HG02938 (cell line): ENCODE measurements around the gene RARRES1.
A peak's percentile ranks its signal among the peaks of the same experiment; 100 is the strongest.

Experiments
- ATAC-seq: cut with Tn5 transposase; IDR thresholded peaks from one replicate; pipeline ENCODE4 v1.9.1; 2021; ENCODE audit warnings: mild to moderate bottlenecking, moderate library complexity; ENCODE audit not compliant: unreplicated experiment

RARRES1 gene

DNA sequence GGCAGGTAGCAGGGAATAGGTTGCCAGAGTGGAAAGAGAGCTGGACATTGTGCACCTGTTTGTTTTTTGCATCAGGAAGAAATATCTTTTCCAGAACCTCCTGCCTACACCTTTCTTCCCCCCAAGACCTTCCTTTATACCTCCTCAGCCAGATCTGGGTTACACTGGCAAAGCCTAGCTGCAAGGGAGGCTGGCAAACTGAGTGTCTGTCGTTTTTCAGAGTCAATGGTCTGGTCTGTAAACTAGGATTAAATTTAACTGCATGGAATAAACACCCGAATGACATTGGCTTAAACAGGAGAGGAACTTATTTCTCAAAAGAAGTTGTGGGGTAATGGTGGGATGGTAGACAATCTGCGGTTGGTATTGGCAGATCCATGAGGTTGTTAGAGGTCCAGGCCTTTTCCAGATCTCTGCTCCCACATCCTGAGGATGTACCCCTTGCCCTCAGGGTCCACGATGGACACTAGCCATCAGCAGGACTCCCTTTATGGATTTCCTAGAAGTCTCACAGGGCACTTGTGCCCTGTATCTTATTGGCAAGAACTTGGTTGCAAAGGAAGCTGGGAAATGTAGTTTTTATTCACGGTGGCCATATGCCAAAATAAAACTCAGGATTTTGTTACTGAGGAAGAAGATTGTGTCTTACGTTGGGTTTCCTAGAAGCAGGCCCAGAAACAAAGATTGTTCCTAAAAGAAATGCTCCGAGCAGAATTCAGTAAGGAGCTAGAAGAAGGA, 3.2 kb upstream of the RARRES1 start:
- ATAC-seq, result no peak

GRCh38 chr3:158733656-158734055, 1.4 kb upstream of the RARRES1 start:
- ATAC-seq, result no peak

GRCh38 chr3:158732856-158733200, 571 bp upstream of the RARRES1 start:
- ATAC-seq, result no peak

DNA sequence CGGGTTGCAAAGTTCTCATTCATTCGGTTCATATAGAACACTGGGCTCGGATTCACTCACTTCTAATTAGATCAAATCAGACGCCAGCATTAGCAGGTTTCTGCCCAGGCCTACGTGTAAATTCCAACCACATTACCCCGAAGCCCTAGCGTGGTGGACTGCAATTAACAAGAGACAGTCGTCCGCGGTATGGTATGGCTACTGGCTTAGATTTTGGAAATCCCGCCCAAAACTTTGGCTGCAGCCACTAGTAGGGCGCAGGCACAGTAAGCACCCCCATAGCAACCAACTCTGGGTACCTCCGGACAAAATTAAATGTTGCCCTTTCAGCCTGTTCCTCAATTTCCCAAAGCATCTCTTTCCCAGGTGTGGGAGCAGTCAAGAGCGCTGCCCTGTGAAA, 771 bp downstream of the RARRES1 start:
- ATAC-seq, result no peak

GRCh38 chr3:158728851-158729250, 3.4 kb downstream of the RARRES1 start:
- no peak for ATAC-seq

DNA sequence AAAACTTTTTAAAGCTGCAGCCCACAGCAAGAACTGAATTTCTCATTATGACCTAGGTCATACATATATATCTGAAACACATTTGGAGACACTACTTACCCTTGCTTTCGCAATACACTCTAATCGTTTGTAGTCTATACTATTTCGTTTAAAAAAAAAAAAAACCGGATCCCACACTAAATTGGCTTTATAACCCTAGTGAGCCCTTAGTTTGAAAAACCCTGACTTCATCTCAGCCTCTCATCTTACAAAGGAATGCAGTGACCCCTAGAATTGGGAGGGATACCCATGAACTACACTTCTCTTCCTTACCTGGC, 4.2 kb downstream of the RARRES1 start:
- no peak for ATAC-seq

DNA sequence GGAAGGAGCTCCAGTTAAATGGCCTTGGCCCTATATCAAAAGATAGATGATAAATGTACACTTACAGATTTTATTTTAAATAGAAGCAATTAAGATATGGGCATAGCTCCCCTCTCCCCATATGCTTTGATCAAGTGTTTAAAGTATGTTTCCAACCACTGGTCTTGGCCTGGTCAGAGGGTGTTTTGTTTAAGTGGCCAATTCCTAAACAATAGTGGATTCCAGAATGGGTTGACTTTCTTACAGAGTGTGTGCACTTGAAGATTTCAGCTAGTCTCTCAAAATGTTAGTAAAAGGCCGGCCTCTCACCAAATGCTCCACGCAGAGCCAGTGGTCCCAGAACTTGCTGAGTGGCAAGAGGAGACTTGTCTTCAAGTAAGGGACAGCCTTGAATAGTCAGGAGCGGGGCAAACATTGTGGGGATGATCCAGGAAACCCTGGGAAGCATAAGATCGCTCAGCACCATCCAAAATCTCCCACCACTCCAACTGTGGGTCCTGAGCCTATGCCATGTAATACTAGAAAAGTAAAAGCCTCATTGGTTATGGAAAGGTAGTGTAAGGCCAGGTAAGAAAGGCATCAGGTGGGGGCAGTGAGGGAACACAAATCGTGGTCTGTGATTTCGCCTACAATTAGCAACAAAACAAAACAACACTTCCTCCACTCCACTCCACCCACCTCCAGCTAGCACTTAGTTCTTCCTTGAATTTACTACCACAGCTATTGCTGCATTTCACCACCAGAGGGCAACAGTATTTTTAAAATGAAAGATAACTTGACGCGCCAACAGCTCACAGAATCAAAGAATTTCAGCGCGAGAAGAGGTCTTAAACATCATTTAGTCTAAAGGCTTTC, 4.8 kb downstream of the RARRES1 start:
- peak; percentile 69 for ATAC-seq

DNA sequence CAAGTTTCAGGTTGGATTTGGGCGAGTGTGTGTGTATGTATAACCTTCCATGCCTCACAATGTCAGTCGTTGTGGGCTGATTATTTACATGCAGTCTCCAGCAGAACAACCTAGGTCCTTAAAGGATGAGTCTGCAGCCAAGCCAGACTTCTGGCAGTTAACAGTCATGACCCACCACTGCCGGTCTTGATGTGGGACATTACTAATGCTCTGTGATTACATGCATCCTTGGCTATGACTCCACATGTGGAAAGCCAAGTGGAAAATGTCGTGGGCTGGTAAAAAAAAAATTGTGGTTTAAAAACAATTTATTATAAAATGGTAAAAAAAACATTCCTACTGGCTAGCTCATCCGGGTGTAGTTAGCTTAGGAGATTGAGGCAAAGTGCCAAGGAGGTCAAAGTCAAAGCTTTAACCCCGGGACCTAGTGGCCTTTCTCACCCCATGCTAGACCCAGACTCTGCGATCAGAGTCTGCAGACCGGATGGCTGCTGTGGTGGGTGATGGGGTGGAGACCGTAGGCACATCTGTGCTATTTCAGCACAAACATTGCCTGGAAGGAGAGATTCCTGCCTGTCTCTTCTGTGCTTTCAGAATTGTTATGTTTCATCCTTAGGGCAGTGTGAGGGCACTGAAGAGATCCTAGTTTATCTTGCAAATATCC, 6.8 kb downstream of the RARRES1 start:
- no peak for ATAC-seq

DNA sequence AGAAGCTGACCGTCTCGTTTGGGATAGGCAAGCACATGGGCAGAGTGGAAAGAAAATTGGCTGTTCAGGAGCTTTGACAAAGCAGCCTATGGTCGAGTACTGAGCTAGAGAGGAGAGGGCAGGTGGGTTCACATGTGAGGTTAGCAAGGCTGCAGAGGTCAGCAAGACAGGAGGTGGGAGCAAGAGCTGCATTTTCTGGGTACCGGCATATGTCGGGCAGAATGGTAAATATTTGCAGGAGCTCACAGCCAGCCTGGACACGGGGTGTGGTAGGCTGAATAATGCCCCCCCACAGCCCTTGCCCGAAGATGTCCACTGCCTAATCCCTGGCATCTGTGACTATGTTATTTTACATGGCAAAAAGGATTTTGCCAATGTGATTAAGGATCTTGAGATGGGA, 8.3 kb downstream of the RARRES1 start:
- ATAC-seq, result no peak

GRCh38 chr3:158722108-158722507, 10.1 kb downstream of the RARRES1 start:
- ATAC-seq, result no peak

DNA sequence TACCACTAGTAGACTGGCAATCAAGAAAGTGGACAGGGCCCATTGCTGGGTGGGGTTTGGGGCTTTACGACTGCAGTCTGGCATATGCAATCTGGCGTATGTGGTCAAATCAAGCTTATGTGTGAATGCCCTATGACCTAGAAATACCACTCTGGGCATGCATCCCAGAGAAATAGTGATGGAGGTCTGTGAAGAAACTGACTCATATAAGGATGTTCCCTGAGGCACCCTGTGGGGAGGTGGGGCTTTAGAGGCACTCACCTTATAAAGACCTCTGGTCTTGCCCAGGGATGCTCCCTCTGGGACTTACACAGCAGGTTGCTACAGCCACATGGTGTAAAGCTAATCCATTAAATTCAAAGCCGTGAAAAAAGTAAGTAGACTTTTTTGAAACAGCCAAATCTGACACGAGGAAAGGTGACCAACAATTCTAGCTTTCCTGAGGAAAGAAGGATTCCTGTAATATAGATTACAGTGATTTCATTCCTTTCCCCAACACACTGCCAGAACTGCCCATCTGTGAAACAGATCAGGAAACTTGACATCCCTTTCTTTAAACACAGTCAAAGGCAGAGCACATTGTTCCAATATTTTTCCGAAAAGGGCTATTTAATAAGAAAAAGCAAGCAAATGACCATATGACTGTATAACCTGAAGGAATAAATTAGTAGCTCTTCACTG, 13.6 kb downstream of the RARRES1 start:
- no peak for ATAC-seq

- ATAC-seq, result no peak
These were observed 14.7 kb downstream of the RARRES1 start for GRCh38 chr3:158717576-158717975.

GRCh38 chr3:158713094-158713499, 19.2 kb downstream of the RARRES1 start:
- ATAC-seq, result no peak

DNA sequence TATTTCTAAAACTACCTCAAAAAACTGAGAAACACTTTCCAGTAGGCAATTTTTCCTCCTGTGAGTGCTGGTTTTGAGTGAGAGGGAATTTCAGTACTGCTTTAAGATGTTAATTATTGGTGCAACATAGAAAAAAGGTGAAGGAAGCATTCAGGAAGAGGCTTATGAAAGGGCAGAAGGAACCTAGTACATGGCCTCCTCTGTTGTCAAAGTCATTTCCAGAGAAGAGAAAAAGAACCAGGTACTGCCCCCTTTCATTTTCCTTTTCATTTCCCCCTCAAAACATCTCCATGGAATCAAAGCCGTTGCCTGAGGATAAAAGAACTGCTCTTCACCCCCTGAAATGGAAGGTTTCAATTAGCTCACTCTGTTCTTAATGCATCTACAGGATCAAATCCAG, 19.8 kb downstream of the RARRES1 start:
- no peak for ATAC-seq

GRCh38 chr3:158711886-158712285, 20.4 kb downstream of the RARRES1 start:
- ATAC-seq, result no peak

DNA sequence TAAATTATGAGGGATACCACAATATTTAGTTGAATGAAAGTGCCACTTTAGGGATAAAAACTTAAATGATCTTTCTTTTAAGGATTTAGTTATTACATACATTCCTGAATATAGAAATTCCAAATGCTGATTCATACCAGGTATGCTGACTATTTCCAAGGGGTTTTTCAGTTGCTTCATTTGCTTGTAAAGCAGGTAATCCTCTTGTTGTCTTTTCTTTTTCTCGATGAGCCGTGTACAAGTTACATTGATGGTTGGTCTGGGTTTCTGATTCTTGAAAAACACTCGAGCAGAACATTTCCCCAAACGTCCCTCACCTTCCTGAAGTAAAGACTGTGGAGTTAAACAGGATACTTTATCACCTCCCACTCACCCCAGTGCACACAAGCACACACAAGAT, 21.7 kb downstream of the RARRES1 start:
- no peak for ATAC-seq

DNA sequence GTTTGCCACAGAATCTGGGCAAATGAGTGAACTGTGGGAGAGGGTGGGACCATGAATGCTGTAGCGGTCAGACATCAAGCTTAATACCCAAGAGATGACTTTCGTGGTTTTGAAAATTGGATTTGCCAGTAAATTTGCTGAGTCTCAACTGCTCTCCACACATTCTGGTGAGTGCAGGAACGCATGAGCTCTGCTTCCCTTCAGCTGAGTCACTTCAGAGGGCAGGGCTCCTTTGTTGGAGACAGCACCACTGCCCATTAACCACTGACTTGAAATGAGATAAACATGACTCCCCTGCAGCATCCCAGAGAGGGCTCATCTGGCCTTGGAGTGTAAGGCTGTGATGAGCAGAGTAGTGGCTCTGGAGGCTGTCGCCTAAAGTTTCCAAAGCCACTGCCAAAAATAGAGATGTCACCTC, 22.6 kb downstream of the RARRES1 start:
- no peak for ATAC-seq

GRCh38 chr3:158703566-158703965, 28.7 kb downstream of the RARRES1 start:
- ATAC-seq, result no peak

GRCh38 chr3:158702815-158703481, 29.3 kb downstream of the RARRES1 start:
- no peak for ATAC-seq

- ATAC-seq, result no peak
These were observed 30.7 kb downstream of the RARRES1 start for GRCh38 chr3:158701420-158702065.
